ENCODE data around the gene MEAK7. TPM values are rescaled to one million over a fixed set of nuclear protein-coding genes. Genes with fewer than 3 reads are reported as not detected.

Gene MEAK7
- total and polyA plus RNA-seq, 2 of the 8 experiments (the other 6 are each of a cell fraction or from before 2014, with no cell fraction given): 9.6 to 19.6 TPM

GRCh38 chr16:84496991-84497390, 7.5 kb downstream of the MEAK7 start (continued):
- no peak for TF ChIP-seq CHD7 (IDR thresholded peaks at IDR 0.05; ENCODE audit: insufficient replicate concordance, low read length)
